H1 (cell line): Measurements from ENCODE around the gene CADPS.

Experiments used
- BACH1 ChIP-seq: IDR thresholded peaks from 2 replicates; pipeline ENCODE4 v1.6.1; 2012; ENCODE audit warnings: low read length, improper control_type of control experiment
- CTCF ChIP-seq, 3 experiments: IDR thresholded peaks; 1 replicate in 2 of 3; 2 replicates in 1 of 3; pipeline versions ENCODE4 v1.5.1 to v1.6.1; 2011; ENCODE audit warnings: low read length in 3 of 3, mild to moderate bottlenecking in 3 of 3, inconsistent platforms in 2 of 3, low read depth in 1 of 3, moderate library complexity in 1 of 3; ENCODE audit not compliant: insufficient read depth in 1 of 3; ENCODE audit errors: control extremely low read depth in 1 of 3
- EP300 ChIP-seq, 2 experiments: IDR thresholded peaks; 1 replicate in 1 of 2; 2 replicates in 1 of 2; pipeline ENCODE4 v1.6.1; 2011 to 2012; ENCODE audit warnings: low read depth in 2 of 2, low read length in 2 of 2, mild to moderate bottlenecking in 2 of 2, borderline replicate concordance in 1 of 2, inconsistent platforms in 1 of 2, moderate library complexity in 1 of 2
- FOSL1 ChIP-seq: IDR thresholded peaks from 2 replicates; pipeline ENCODE4 v1.6.1; 2011; ENCODE audit warnings: mild to moderate bottlenecking, low read depth, low read length, moderate library complexity; ENCODE audit not compliant: insufficient read depth
- NRF1 ChIP-seq: IDR thresholded peaks from 2 replicates; pipeline ENCODE4 v1.6.1; 2011; ENCODE audit warnings: mild to moderate bottlenecking, low read depth, low read length, improper control_type of control experiment
- PHF8 ChIP-seq: fragments of 200-600 bp; sonication (generic); conservative IDR thresholded peaks from 2 replicates; pipeline ENCODE4 v1.7.1; 2012; ENCODE audit warnings: low read depth, mild to moderate bottlenecking, inconsistent platforms, low read length, moderate library complexity
- POLR2A ChIP-seq, 2 experiments: IDR thresholded peaks; 1 replicate in 1 of 2; 2 replicates in 1 of 2; pipeline ENCODE4 v1.6.1; 2011; ENCODE audit warnings: low read depth in 2 of 2, low read length in 2 of 2, mild to moderate bottlenecking in 2 of 2; ENCODE audit errors: control extremely low read depth in 1 of 2
- POLR2AphosphoS5 ChIP-seq: IDR thresholded peaks from 2 replicates; pipeline ENCODE4 v1.6.1; 2011; ENCODE audit warnings: low read depth, low read length
- SRF ChIP-seq: IDR thresholded peaks from 2 replicates; pipeline ENCODE4 v1.6.1; 2011; ENCODE audit warnings: mild to moderate bottlenecking, low read depth, low read length, moderate library complexity
- TAF1 ChIP-seq: IDR thresholded peaks from 2 replicates; pipeline ENCODE4 v1.6.1; 2011; ENCODE audit warnings: mild to moderate bottlenecking, low read depth, low read length
- TF ChIP-seq, protein P1 (sequence below): IDR thresholded peaks from 2 replicates; pipeline ENCODE4 v1.6.1; 2011; ENCODE audit warnings: low read depth, mild to moderate bottlenecking, low read length; ENCODE audit not compliant: insufficient read depth

DNA sequence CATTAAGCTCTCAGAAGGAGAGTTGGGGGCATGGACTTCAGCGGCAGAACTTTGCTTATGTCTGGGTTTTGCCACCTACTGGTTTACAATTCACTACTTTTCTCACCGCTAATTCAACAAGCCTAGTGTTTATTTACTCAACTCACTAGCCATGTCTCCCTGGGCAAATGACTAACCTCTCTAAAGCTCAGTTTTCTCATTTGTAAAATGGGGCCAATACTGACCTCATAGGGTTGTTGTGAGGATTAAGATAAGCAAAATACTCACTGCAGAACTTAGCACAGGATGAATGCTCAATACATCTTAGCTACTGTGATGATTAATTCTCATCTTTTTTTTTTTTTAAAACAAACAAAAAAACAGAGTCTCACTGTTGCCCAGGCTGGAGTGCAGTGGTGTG lies 106.3 kb downstream of the CADPS start:
- TF ChIP-seq POLR2AphosphoS5: no peak
- TF ChIP-seq POLR2A (IDR thresholded peaks at IDR 0.05; ENCODE audit: control extremely low read depth in 1 of 2, low read depth in 2 of 2, low read length in 2 of 2): no peak
- TF ChIP-seq, protein P1, sequence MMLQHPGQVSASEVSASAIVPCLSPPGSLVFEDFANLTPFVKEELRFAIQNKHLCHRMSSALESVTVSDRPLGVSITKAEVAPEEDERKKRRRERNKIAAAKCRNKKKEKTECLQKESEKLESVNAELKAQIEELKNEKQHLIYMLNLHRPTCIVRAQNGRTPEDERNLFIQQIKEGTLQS: no peak
- no peak for TF ChIP-seq CTCF (IDR thresholded peaks at IDR 0.05; ENCODE audit: control extremely low read depth in 1 of 3, insufficient read depth in 1 of 3, low read depth in 1 of 3, low read length in 3 of 3)
- TF ChIP-seq TAF1: no peak
- no peak for TF ChIP-seq EP300 (IDR thresholded peaks at IDR 0.05; ENCODE audit: borderline replicate concordance in 1 of 2, low read depth in 2 of 2, low read length in 2 of 2)
- TF ChIP-seq FOSL1: no peak
- no peak for TF ChIP-seq SRF
- no peak for TF ChIP-seq NRF1
- no peak for TF ChIP-seq BACH1
- TF ChIP-seq PHF8: no peak
